HepG2 (cell line): ENCODE measurements around the gene OSBPL2. TPM values are rescaled to one million over a fixed set of nuclear protein-coding genes. Genes with fewer than 3 reads are reported as not detected.

Experiments
- CBFB ChIP-seq: sonication (generic); formaldehyde crosslinking; IDR thresholded peaks from 2 replicates; pipeline ENCODE4 v1.4.0; 2020; ENCODE audit warnings: missing genetic modification reagents
- CCAR2 ChIP-seq: fragments of 200-400 bp; formaldehyde crosslinking; optimal IDR thresholded peaks from 2 replicates; pipeline ENCODE3; 2018; ENCODE audit warnings: low read depth, mild to moderate bottlenecking, low read length, moderate library complexity
- CREB1 ChIP-seq, 2 experiments: fragments of 450-650 bp in 1 of 2; IDR thresholded peaks; 2 replicates each; pipeline ENCODE4 v1.6.1; 2016 to 2017; ENCODE audit warnings: control low read depth in 1 of 2, mild to moderate bottlenecking in 1 of 2, missing compliant biosample characterization in 1 of 2, missing genetic modification characterization in 1 of 2
- E2F2 ChIP-seq: sonication (generic); formaldehyde crosslinking; IDR thresholded peaks from 2 replicates; pipeline ENCODE4 v1.4.0; 2020; ENCODE audit warnings: missing genetic modification reagents, borderline replicate concordance
- GATAD2A ChIP-seq: IDR thresholded peaks from 2 replicates; pipeline ENCODE4 v1.6.1; 2016
- HMG20B ChIP-seq: conservative IDR thresholded peaks from 2 replicates; pipeline ENCODE4 v1.6.1; 2016; ENCODE audit warnings: missing genetic modification reagents, missing compliant biosample characterization
- KDM1A ChIP-seq: IDR thresholded peaks from 2 replicates; pipeline ENCODE4 v1.6.1; 2016; ENCODE audit warnings: missing compliant biosample characterization
- KMT2B ChIP-seq: IDR thresholded peaks from 2 replicates; pipeline ENCODE4 v1.6.1; 2016; ENCODE audit warnings: missing genetic modification reagents, missing compliant biosample characterization
- RBFOX2 ChIP-seq: fragments of 200-400 bp; formaldehyde crosslinking; IDR thresholded peaks from 2 replicates; pipeline ENCODE4 v1.6.1; 2017; ENCODE audit warnings: low read depth, mild to moderate bottlenecking, low read length
- RXRA ChIP-seq: sonication (generic); formaldehyde crosslinking; IDR thresholded peaks from 2 replicates; pipeline ENCODE4 v1.5.1; 2020; ENCODE audit warnings: missing genetic modification reagents
- RXRB ChIP-seq: IDR thresholded peaks from 2 replicates; pipeline ENCODE4 v1.6.1; 2016; ENCODE audit warnings: borderline replicate concordance, missing genetic modification reagents, missing compliant biosample characterization
- U2AF1 ChIP-seq: fragments of 200-400 bp; formaldehyde crosslinking; optimal IDR thresholded peaks from 2 replicates; pipeline ENCODE3; 2017; ENCODE audit warnings: mild to moderate bottlenecking, low read depth, low read length
- ZC3H13 ChIP-seq: sonication (generic); formaldehyde crosslinking; IDR thresholded peaks from 2 replicates; pipeline ENCODE4 v1.8.1; 2023; ENCODE audit warnings: mild to moderate bottlenecking, missing genetic modification reagents, moderate library complexity
- ZNF274 ChIP-seq: sonication (generic); formaldehyde crosslinking; IDR thresholded peaks from 2 replicates; pipeline ENCODE4 v1.5.1; 2020; ENCODE audit warnings: mild to moderate bottlenecking, missing genetic modification reagents
- ZNF281 ChIP-seq: sonication (generic); formaldehyde crosslinking; IDR thresholded peaks from 2 replicates; pipeline ENCODE4 v1.4.0; 2020; ENCODE audit warnings: missing genetic modification reagents, borderline replicate concordance
- ZNF414 ChIP-seq: sonication (generic); formaldehyde crosslinking; IDR thresholded peaks from 2 replicates; pipeline ENCODE4 v1.5.0; 2020; ENCODE audit warnings: missing genetic modification reagents
- ZNF446 ChIP-seq: sonication (generic); formaldehyde crosslinking; IDR thresholded peaks from 2 replicates; pipeline ENCODE4 v1.5.0; 2020; ENCODE audit warnings: mild to moderate bottlenecking, missing genetic modification reagents
- ZNF652 ChIP-seq: IDR thresholded peaks from 2 replicates; pipeline ENCODE4 v1.6.1; 2016; ENCODE audit warnings: low read depth, borderline replicate concordance
- polyA plus RNA-seq, 8 experiments: library from polyadenylated mRNA; depleted of rRNA in 3 of 8; stranded (reverse) in 7 of 8; unstranded in 1 of 8; fragments of >200 nt; fragmentation: Illumina TruSeq in 4 of 8; extraction: Trizol in 4 of 8; gene quantifications; 2 replicates each; pipeline versions ENCODE4 v1.2.1 to v1.2.3, GENCODE V29; 2011 to 2016; ENCODE audit warnings: low read depth in 4 of 8, missing spikeins in 1 of 8, mixed read lengths in 1 of 8; ENCODE audit not compliant: insufficient read depth in 1 of 8
- total RNA-seq, 5 experiments: library from RNA; depleted of rRNA; stranded (reverse); fragments of >200 nt; fragmentation: Illumina TruSeq; extraction: Trizol; gene quantifications; 2 replicates each; pipeline ENCODE4 v1.2.3, GENCODE V29; 2016; ENCODE audit warnings: low read depth in 1 of 5
- TF ChIP-seq, protein P1 (sequence below): sonication (generic); formaldehyde crosslinking; IDR thresholded peaks from 2 replicates; pipeline ENCODE4 v1.8.0; 2022; ENCODE audit warnings: missing genetic modification reagents, mild to moderate bottlenecking, moderate library complexity, borderline replicate concordance
- TF ChIP-seq, protein P2 (sequence below), 2 experiments: sonication (generic) in 1 of 2; formaldehyde crosslinking in 1 of 2; IDR thresholded peaks; 2 replicates each; pipeline versions ENCODE4 v1.4.0 to v1.6.1; 2018 to 2020; ENCODE audit warnings: missing genetic modification reagents in 2 of 2, borderline replicate concordance in 1 of 2, low read depth in 1 of 2, mild to moderate bottlenecking in 1 of 2, missing biosample characterization in 1 of 2

OSBPL2 gene
- total and polyA plus RNA-seq, 2 of the 13 experiments (the other 11 are each of a cell fraction or from before 2014, with no cell fraction given): 18.5 to 37.4 TPM

DNA sequence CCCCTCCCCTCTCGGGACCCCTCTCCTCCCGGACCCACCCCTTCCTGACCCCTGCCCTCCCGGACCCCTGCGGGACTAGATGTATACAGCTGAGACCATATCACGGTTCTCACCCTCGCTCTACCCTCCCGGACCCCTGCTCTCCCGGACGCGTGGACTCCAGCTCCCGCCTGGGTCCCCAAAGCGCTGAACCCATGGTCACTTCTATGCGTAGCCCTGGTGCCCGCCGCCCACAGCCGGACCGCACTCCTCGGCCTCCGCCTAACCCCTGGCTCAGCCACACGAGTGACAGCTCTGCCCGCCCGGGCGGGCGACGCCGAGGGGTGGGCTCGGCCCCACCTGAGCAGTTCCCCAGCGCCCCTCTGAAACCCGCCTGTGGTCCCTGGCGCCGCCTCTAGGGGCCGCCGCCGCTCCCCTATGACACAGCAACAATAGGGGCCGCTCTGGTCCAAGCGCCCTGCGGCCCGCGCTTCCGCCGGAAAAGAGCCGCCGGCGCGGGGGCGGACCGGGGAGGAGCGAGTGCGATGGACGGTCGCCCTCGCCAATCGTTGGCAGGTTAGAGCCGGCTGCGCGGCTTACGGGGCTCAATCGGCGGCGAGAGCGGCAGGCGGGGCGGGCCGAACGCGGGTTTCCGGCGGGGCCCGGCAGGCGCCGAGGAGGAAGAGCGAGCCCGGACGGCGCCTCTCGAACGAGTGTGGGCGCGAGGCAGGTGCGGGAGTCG, 64.2 kb downstream of the OSBPL2 start, which contains the start of gene ADRM1 (continued):
- peak; percentile 17; the same call in 1 of the 2 replicates for TF ChIP-seq ZNF652
- TF ChIP-seq ZNF414 (CRISPR knock-in tag): peak; percentile 85
- TF ChIP-seq HMG20B (CRISPR knock-in tag): 0 out of 2 replicates have a peak, but pooled peaks have one; percentile 28
- TF ChIP-seq CREB1 (IDR thresholded peaks at IDR 0.05): peak; percentile 84
- TF ChIP-seq CREB1 (CRISPR knock-in tag; IDR thresholded peaks at IDR 0.05): no peak
- no peak for TF ChIP-seq ZNF281 (CRISPR knock-in tag)
- TF ChIP-seq GATAD2A (CRISPR knock-in tag): peak; percentile 74
- no peak; the same call in none of the 2 replicates for TF ChIP-seq ZNF274 (CRISPR knock-in tag)
- peak; percentile 42; the same call in 1 of the 2 replicates for TF ChIP-seq ZNF446 (CRISPR knock-in tag)
- TF ChIP-seq, protein P1, sequence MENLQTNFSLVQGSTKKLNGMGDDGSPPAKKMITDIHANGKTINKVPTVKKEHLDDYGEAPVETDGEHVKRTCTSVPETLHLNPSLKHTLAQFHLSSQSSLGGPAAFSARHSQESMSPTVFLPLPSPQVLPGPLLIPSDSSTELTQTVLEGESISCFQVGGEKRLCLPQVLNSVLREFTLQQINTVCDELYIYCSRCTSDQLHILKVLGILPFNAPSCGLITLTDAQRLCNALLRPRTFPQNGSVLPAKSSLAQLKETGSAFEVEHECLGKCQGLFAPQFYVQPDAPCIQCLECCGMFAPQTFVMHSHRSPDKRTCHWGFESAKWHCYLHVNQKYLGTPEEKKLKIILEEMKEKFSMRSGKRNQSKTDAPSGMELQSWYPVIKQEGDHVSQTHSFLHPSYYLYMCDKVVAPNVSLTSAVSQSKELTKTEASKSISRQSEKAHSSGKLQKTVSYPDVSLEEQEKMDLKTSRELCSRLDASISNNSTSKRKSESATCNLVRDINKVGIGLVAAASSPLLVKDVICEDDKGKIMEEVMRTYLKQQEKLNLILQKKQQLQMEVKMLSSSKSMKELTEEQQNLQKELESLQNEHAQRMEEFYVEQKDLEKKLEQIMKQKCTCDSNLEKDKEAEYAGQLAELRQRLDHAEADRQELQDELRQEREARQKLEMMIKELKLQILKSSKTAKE (CRISPR knock-in tag): no peak
- TF ChIP-seq U2AF1: peak; percentile 67
- TF ChIP-seq RBFOX2: peak; percentile 95
- no peak for TF ChIP-seq KDM1A (CRISPR knock-in tag)
- peak; percentile 85; the same call in 1 of the 2 replicates for TF ChIP-seq RXRB (CRISPR knock-in tag)
- TF ChIP-seq CCAR2: no peak
- 0 out of 2 replicates have a peak, but pooled peaks have one; percentile 76 for TF ChIP-seq ZC3H13 (CRISPR knock-in tag)
- peak; percentile 90 for TF ChIP-seq CBFB (CRISPR knock-in tag)
- TF ChIP-seq, protein P2, sequence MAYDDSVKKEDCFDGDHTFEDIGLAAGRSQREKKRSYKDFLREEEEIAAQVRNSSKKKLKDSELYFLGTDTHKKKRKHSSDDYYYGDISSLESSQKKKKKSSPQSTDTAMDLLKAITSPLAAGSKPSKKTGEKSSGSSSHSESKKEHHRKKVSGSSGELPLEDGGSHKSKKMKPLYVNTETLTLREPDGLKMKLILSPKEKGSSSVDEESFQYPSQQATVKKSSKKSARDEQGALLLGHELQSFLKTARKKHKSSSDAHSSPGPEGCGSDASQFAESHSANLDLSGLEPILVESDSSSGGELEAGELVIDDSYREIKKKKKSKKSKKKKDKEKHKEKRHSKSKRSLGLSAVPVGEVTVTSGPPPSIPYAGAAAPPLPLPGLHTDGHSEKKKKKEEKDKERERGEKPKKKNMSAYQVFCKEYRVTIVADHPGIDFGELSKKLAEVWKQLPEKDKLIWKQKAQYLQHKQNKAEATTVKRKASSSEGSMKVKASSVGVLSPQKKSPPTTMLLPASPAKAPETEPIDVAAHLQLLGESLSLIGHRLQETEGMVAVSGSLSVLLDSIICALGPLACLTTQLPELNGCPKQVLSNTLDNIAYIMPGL (CRISPR knock-in tag; IDR thresholded peaks at IDR 0.05; ENCODE audit: borderline replicate concordance in 1 of 2, low read depth in 1 of 2): peak; percentile 93 to 97; a peak in 3 of 4 replicates
- TF ChIP-seq KMT2B (CRISPR knock-in tag): peak; percentile 78
- peak; percentile 58; the same call in 1 of the 2 replicates for TF ChIP-seq E2F2
- peak; percentile 87 for TF ChIP-seq RXRA
